H9 (cell line): ENCODE results near the gene CINP. TPM values are rescaled to one million over a fixed set of nuclear protein-coding genes. Genes with fewer than 3 reads are reported as not detected.

Experiments
- DNase-seq: peaks from one replicate; pipeline ENCODE4 v3.0.0-alpha.2; 2017
- H2AFZ ChIP-seq: one replicate; pipeline ENCODE4 v1.6.1; 2013; ENCODE audit warnings: mild to moderate bottlenecking, low read length, control low read depth, moderate library complexity
- H2AK5ac ChIP-seq: 2 replicates; pipeline ENCODE4 v1.6.1; 2013; ENCODE audit warnings: low read length, control low read depth, mixed read lengths; ENCODE audit not compliant: insufficient read length
- H2BK120ac ChIP-seq: one replicate; pipeline ENCODE4 v1.6.1; 2013; ENCODE audit warnings: low read depth, mild to moderate bottlenecking, low read length, control low read depth, inconsistent platforms; ENCODE audit not compliant: poor library complexity, severe bottlenecking
- H2BK12ac ChIP-seq: 2 replicates; pipeline ENCODE4 v1.6.1; 2013; ENCODE audit warnings: low read length, control low read depth, mixed read lengths, low read depth; ENCODE audit not compliant: insufficient read length
- H2BK15ac ChIP-seq: 2 replicates; pipeline ENCODE4 v1.6.1; 2013; ENCODE audit warnings: low read depth, low read length, control low read depth
- H2BK20ac ChIP-seq: one replicate; pipeline ENCODE4 v1.6.1; 2013; ENCODE audit warnings: low read depth, mild to moderate bottlenecking, low read length, control low read depth, inconsistent platforms; ENCODE audit not compliant: poor library complexity, severe bottlenecking
- H2BK5ac ChIP-seq: 2 replicates; pipeline ENCODE4 v1.6.1; 2013; ENCODE audit warnings: low read length, control low read depth, mixed read lengths; ENCODE audit not compliant: insufficient read length
- H3K14ac ChIP-seq: 2 replicates; pipeline ENCODE4 v1.6.1; 2013; ENCODE audit warnings: low read length, control low read depth; ENCODE audit not compliant: insufficient read depth
- H3K18ac ChIP-seq: 2 replicates; pipeline ENCODE4 v1.6.1; 2013; ENCODE audit warnings: low read depth, mild to moderate bottlenecking, mixed read lengths, low read length, control low read depth; ENCODE audit not compliant: insufficient read length
- H3K23ac ChIP-seq: 2 replicates; pipeline ENCODE4 v1.6.1; 2013; ENCODE audit warnings: low read length, control low read depth, mixed read lengths, low read depth; ENCODE audit not compliant: insufficient read length
- H3K23me2 ChIP-seq: 2 replicates; pipeline ENCODE4 v1.6.1; 2013; ENCODE audit warnings: low read depth, mild to moderate bottlenecking, mixed read lengths, low read length, control low read depth; ENCODE audit not compliant: insufficient read length, poor library complexity, severe bottlenecking
- H3K27ac ChIP-seq: 2 replicates; pipeline ENCODE4 v1.5.1; 2013; ENCODE audit warnings: low read length, control low read depth, mixed read lengths, low read depth; ENCODE audit not compliant: insufficient read length
- H3K27me3 ChIP-seq: 2 replicates; pipeline ENCODE4 v1.6.1; 2013; ENCODE audit warnings: low read length, control low read depth, inconsistent platforms; ENCODE audit not compliant: insufficient read depth
- H3K4ac ChIP-seq: 2 replicates; pipeline ENCODE4 v1.6.1; 2013; ENCODE audit warnings: low read depth, mild to moderate bottlenecking, control low read depth, inconsistent platforms, low read length, moderate library complexity
- H3K4me1 ChIP-seq: 2 replicates; pipeline ENCODE4 v1.6.1; 2013; ENCODE audit warnings: low read length, control low read depth, inconsistent platforms; ENCODE audit not compliant: insufficient read depth
- H3K4me2 ChIP-seq: 2 replicates; pipeline ENCODE4 v1.6.1; 2013; ENCODE audit warnings: low read length, control low read depth, mixed read lengths; ENCODE audit not compliant: insufficient read length, insufficient read depth
- H3K56ac ChIP-seq: 2 replicates; pipeline ENCODE4 v1.6.1; 2013; ENCODE audit warnings: low read depth, mild to moderate bottlenecking, mixed read lengths, low read length, control low read depth; ENCODE audit not compliant: insufficient read length
- H3K79me1 ChIP-seq: 2 replicates; pipeline ENCODE4 v1.6.1; 2013; ENCODE audit warnings: low read depth, mild to moderate bottlenecking, moderate library complexity, low read length, control low read depth, inconsistent platforms; ENCODE audit not compliant: insufficient read depth, poor library complexity, severe bottlenecking
- H3K79me2 ChIP-seq: 2 replicates; pipeline ENCODE4 v1.6.1; 2013; ENCODE audit warnings: low read length, control low read depth, inconsistent platforms; ENCODE audit not compliant: insufficient read depth
- H3K9ac ChIP-seq: 2 replicates; pipeline ENCODE4 v1.6.1; 2013; ENCODE audit warnings: low read length, control low read depth, mixed read lengths; ENCODE audit not compliant: insufficient read length; ENCODE audit errors: extremely low read depth
- H3K9me3 ChIP-seq: one replicate; pipeline ENCODE4 v1.6.1; 2013; ENCODE audit warnings: low read depth, low read length, inconsistent platforms; ENCODE audit not compliant: control insufficient read depth
- H3T11ph ChIP-seq: one replicate; pipeline ENCODE4 v1.6.1; 2013; ENCODE audit warnings: mild to moderate bottlenecking, low read length, control low read depth, inconsistent platforms
- H4K20me1 ChIP-seq: one replicate; pipeline ENCODE4 v1.6.1; 2013; ENCODE audit not compliant: control insufficient read depth, insufficient read length, insufficient read depth
- H4K5ac ChIP-seq: 2 replicates; pipeline ENCODE4 v1.6.1; 2013; ENCODE audit warnings: low read depth, mild to moderate bottlenecking, mixed read lengths, low read length, control low read depth; ENCODE audit not compliant: insufficient read length
- H4K8ac ChIP-seq: replicated peaks from 2 replicates; pipeline ENCODE4 v1.6.1; 2013; ENCODE audit warnings: low read length, control low read depth, mixed read lengths, low read depth; ENCODE audit not compliant: insufficient read length
- H4K91ac ChIP-seq: 2 replicates; pipeline ENCODE4 v1.6.1; 2013; ENCODE audit warnings: low read depth, mild to moderate bottlenecking, moderate library complexity, mixed read lengths, low read length, control low read depth; ENCODE audit not compliant: insufficient read length
- H3K27ac Mint-ChIP-seq, 3 experiments: 2 replicates in 2 of 3; 3 replicates in 1 of 3; pipeline ENCODE4 v1.8.0; 2020 to 2021; ENCODE audit warnings: mixed read lengths in 3 of 3, mild to moderate bottlenecking in 1 of 3, moderate library complexity in 1 of 3
- H3K27me3 Mint-ChIP-seq: 2 replicates; pipeline ENCODE4 v1.8.0; 2021; ENCODE audit warnings: low read depth, mild to moderate bottlenecking, moderate library complexity, mixed read lengths
- H3K36me3 Mint-ChIP-seq, 3 experiments: 2 replicates in 2 of 3; 3 replicates in 1 of 3; pipeline ENCODE4 v1.8.0; 2020 to 2021; ENCODE audit warnings: low read depth in 3 of 3, mixed read lengths in 3 of 3; ENCODE audit not compliant: insufficient read depth in 1 of 3
- H3K4me1 Mint-ChIP-seq, 2 experiments: 2 replicates each; pipeline ENCODE4 v1.8.0; 2020; ENCODE audit warnings: mixed read lengths in 2 of 2
- H3K4me3 Mint-ChIP-seq, 2 experiments: 2 replicates in 1 of 2; 3 replicates in 1 of 2; pipeline ENCODE4 v1.8.0; 2020 to 2021; ENCODE audit warnings: mild to moderate bottlenecking in 2 of 2, mixed read lengths in 2 of 2, moderate library complexity in 1 of 2
- H3K9me3 Mint-ChIP-seq, 2 experiments: 2 replicates in 1 of 2; 3 replicates in 1 of 2; pipeline ENCODE4 v1.8.0; 2020; ENCODE audit warnings: mild to moderate bottlenecking in 2 of 2, mixed read lengths in 2 of 2, moderate library complexity in 1 of 2
- WGBS: extraction: QIAGEN DNeasy Blood & Tissue Kit; methylation state at CpG from one replicate; pipeline ENCODE4 v1.1.7; 2013; ENCODE audit warnings: missing lambda C conversion rate, low lambda C conversion rate, mixed read lengths; ENCODE audit not compliant: insufficient read length; ENCODE audit errors: extremely low coverage; 5-methylcytosine and 5-hydroxymethylcytosine counted together
- total RNA-seq: library from RNA; stranded (reverse); gene quantifications from 2 replicates; pipeline ENCODE4 v1.2.1, GENCODE V29; 2021
- TF ChIP-seq, protein P1 (sequence below): fragments of 200-600 bp; sonication (generic); conservative IDR thresholded peaks from 3 replicates; pipeline ENCODE4 v1.8.0; 2021; ENCODE audit warnings: antibody characterized with exemption, mild to moderate bottlenecking

The CINP gene
- total RNA-seq, 1 experiment from 2014 or later = 39.5 TPM

DNA sequence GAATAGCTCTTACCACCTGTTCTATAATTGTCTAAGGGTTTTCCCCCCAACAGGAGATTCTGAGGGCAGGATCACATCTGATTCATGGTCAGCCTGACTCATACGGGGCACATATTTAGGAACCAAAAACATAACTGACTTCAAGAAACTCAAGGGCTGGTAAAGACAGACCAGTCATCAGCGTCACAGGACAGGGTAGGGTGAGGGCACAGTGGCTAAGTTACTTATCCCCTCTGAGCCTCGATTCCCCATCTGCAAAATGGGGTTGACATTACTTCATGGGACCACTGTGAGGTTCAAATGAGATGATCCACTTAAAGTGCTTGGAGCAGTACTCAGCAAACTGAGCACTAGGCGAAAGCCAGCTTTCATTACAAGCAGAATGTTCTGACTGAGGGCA lies 606 bp downstream of the CINP start:
- DNase-seq = no peak
- H3K36me3 Mint-ChIP-seq = peaks cover 0 to 15% (median 7%) of the 10 kb centered on the region in 3 experiments; a peak in 3 of 7 replicates
- Histone ChIP-seq H3K27ac (no peak overlapping the region), H3K4me1 (peaks cover 5% of the 10 kb centered on the region; the same call in 1 of the 2 replicates), H2AFZ (no peak overlapping the region), H4K5ac (no peak overlapping the region), H2BK12ac (no peak overlapping the region), H3K9me3 (no peaks in the 10 kb centered on the region), H4K20me1 (no peaks in the 10 kb centered on the region), H2BK20ac (no peak overlapping the region), H3K4me2 (peak overlapping the region; percentile 93), H4K91ac (no peak overlapping the region), H4K8ac (no peak overlapping the region), H3K18ac (no peak overlapping the region), H2BK15ac (no peak overlapping the region), H3K23me2 (peaks cover 12% of the 10 kb centered on the region), H2BK5ac (no peak overlapping the region), H2AK5ac (no peak overlapping the region), H3K4ac (no peak overlapping the region), H3K79me1 (peaks cover 3% of the 10 kb centered on the region), H3T11ph (no peak overlapping the region), H3K14ac (no peak overlapping the region), H2BK120ac (no peak overlapping the region), H3K27me3 (no peaks in the 10 kb centered on the region), H3K23ac (no peak overlapping the region), H3K79me2 (no peaks in the 10 kb centered on the region; the same call in 1 of the 2 replicates), H3K9ac (peak overlapping the region; percentile 82), H3K56ac (no peak overlapping the region)
- TF ChIP-seq, protein P1, sequence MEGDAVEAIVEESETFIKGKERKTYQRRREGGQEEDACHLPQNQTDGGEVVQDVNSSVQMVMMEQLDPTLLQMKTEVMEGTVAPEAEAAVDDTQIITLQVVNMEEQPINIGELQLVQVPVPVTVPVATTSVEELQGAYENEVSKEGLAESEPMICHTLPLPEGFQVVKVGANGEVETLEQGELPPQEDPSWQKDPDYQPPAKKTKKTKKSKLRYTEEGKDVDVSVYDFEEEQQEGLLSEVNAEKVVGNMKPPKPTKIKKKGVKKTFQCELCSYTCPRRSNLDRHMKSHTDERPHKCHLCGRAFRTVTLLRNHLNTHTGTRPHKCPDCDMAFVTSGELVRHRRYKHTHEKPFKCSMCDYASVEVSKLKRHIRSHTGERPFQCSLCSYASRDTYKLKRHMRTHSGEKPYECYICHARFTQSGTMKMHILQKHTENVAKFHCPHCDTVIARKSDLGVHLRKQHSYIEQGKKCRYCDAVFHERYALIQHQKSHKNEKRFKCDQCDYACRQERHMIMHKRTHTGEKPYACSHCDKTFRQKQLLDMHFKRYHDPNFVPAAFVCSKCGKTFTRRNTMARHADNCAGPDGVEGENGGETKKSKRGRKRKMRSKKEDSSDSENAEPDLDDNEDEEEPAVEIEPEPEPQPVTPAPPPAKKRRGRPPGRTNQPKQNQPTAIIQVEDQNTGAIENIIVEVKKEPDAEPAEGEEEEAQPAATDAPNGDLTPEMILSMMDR = no peak
- H3K27me3 Mint-ChIP-seq = no peaks in the 10 kb centered on the region
- no CpG with 5 or more reads among the region's 4 CpGs for WGBS
- no peaks in the 10 kb centered on the region for H3K9me3 Mint-ChIP-seq
- H3K27ac Mint-ChIP-seq = peak overlapping the region in 1 of 3 experiments; percentile 91; a peak in 1 of 7 replicates
- H3K4me1 Mint-ChIP-seq = peaks cover 6 to 10% of the 10 kb centered on the region in 2 experiments
- H3K4me3 Mint-ChIP-seq = peak overlapping the region in 1 of 2 experiments; percentile 94; a peak in 3 of 5 replicates
